DMS114 treated with DMSO at 0.1 percent for 48 hours (cell line): ENCODE results near the gene CNMD.
"Not testable (repeated sequence)": the region's sequence is repeated elsewhere in the genome, so short reads cannot be mapped to it uniquely, and the experiment has no call there.

Experiments
- DNase-seq: peaks from one replicate; lab custom pipeline; 2025; ENCODE audit not compliant: unreplicated experiment; lab: John Stamatoyannopoulos, UW

CNMD gene

GRCh38 chr13:52746141-52746540 lies 6.5 kb upstream of the CNMD start:
- no peak for DNase-seq

DNA sequence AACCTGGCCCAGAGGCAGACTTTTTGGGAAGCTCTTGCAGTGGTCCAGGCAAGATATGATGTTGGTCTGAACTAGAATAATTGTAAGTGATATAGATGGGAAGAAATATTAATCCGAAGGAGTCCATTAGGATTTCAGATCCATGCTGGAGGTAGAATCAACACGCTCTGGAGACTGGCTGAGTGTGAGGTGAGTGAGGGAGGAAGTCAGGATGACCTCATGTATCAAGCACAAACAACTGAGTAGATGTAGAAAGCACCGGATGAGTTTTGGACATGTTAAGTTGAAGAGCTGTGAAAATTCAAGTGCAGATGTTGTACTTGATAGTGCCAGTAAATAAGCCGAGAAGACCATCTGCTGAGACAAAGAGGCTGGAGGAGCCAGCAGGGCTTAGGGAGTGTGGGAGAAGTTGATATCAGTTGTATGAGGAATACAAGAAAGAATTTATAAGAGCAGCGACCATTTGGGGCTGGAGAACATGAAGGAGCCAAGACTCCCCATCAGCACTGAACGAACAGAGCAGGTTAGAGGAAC lies 5.3 kb upstream of the CNMD start:
- no peak for DNase-seq

- no peak for DNase-seq
These were observed 4.4 kb upstream of the CNMD start for GRCh38 chr13:52743988-52744387.

- DNase-seq: no peak
These were observed 3.9 kb upstream of the CNMD start for GRCh38 chr13:52743569-52743968.

GRCh38 chr13:52738719-52739467 lies 727 bp downstream of the CNMD start:
- DNase-seq: peak; percentile 1

DNA sequence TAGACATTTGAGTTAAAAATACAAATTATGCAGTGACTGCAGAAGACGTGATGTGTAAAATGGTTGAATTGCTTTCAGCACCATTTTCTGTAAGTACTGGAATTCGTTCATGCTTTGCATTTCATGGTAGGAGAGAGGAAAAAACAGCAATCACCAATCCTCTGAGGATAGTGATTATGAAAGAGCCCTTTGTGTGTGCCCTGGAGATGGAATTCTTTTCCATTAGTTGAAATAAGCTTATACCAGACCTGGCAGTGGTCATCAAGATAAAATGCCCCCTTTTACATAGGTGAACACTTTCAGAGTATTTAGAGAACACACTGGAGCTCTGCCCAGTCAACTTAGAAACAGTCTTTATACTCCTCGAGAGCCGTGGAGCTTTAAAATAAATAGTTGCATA lies 1.7 kb downstream of the CNMD start:
- DNase-seq: no peak

- no peak for DNase-seq
These were observed 2.2 kb downstream of the CNMD start for GRCh38 chr13:52737451-52737850.

DNA sequence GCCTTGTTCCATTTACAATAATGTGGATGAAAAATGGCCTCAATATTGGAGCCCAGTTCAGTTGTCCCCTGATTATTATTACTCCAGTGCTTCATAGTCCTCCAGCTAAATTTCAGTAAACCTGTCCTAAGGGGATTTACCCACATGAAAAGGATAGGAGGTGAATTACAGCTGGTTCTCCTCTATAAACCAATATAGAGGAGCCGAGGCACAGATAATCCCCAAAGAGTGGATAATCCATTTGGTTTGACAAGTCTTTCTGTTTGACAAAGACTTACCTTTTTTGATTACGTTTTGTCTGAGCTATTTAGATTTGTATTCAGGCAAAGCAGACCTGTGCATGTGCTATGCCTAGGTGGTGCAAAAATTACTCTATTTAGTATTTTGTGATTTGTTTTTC lies 2.7 kb downstream of the CNMD start:
- no peak for DNase-seq

DNA sequence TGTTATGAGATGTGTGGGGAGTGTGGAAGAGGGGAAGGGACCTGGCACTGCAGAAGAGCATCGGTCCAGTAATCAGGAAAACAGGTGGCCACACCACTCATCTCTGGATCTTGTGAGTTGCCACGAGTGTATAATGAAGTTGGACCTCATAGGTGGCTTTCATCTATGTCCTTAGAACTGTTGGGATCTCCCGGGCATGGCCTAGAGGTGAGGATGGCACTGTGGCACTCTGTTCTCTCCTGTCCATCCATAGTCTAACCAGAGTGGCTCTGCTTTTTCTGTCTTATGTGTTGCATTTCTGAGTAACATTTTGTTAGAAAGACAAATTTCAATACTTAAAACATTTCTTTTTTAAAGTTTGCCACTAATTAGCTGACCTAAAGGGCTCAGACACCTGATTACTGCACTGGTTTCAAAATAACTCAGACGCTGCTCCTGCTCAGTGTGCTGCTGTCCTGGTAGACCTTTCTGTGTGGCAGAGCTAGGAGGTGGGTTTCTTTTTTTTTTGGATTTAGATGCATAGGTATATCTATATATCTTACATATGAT lies 5.5 kb downstream of the CNMD start:
- DNase-seq: no peak

GRCh38 chr13:52726258-52726657 lies 13.4 kb downstream of the CNMD start:
- DNase-seq: no peak

- DNase-seq: no peak
These were observed 14.3 kb downstream of the CNMD start for GRCh38 chr13:52725302-52725701.

- DNase-seq: no peak
These were observed 16.4 kb downstream of the CNMD start for GRCh38 chr13:52723181-52723580.

- not testable (repeated sequence) for DNase-seq
These were observed 18.3 kb downstream of the CNMD start for GRCh38 chr13:52721356-52721755.

- not testable (repeated sequence) for DNase-seq
These were observed 18.7 kb downstream of the CNMD start for GRCh38 chr13:52720904-52721303.

DNA sequence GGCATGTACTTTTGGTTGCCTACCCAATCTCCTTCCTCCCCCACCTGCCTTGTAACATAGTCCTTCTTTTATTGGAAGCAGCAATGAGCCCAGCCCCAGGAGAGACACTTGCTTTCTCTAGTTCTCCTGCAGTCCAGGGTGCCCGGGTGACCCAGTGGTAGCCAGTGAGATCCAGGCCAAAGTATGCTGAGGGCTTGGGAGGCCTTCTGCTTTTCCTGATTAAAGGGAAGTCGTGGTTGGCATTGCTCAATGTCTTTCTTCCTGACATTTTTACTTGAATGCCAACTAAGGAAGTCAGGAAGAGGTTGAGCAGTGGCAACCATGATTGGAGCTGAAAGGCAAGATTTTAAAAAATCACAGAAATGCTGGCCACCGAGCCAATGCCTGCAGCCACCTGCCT lies 25.7 kb downstream of the CNMD start:
- DNase-seq: no peak

GRCh38 chr13:52712385-52712784 lies 27.2 kb downstream of the CNMD start:
- no peak for DNase-seq

- DNase-seq: no peak
These were observed 28.3 kb downstream of the CNMD start for GRCh38 chr13:52711286-52711685.

- DNase-seq: not testable (repeated sequence)
These were observed 31.4 kb downstream of the CNMD start for GRCh38 chr13:52708266-52708665.

- no peak for DNase-seq
These were observed 32.2 kb downstream of the CNMD start for GRCh38 chr13:52707375-52707774.

GRCh38 chr13:52706081-52706480 lies 33.5 kb downstream of the CNMD start:
- DNase-seq: no peak

- no peak for DNase-seq
These were observed 36.1 kb downstream of the CNMD start for GRCh38 chr13:52703482-52703881.

DNA sequence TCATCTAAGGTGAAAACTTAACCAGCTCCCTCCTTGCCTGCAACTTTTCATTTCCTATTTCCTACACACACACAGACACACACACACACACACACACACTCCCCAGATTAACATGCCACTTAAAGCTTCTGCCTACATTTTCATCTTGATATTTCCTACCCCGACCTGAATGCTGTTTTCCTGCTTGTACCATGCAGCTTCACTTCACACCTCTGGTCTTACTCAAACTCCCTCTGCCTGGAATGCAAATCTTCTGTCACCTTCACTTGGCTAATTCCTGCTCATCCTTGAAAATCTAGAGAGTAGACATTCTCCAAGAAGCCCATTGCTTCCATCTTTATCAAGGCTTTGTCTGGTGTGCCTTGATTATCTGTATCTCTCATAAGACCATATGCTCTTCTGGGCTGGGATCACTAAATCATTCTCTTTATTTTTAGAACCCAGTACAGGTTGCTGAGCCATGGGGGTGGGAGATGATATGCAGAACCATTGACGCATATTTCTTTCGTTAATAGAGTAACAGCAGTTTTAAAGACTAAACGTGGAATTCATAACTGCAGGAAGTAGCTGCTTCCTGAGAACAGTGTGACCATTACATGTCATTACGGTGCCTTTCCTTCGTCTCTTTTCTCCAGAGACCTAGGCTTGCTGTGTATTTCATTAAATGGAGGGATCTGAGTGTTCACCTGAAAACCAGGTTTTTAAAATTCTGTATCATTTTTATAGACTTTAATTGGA lies 37.7 kb downstream of the CNMD start:
- no peak for DNase-seq
